GM19328 (cell line): ENCODE measurements around the gene GABRR3.
A peak's percentile ranks its signal among the peaks of the same experiment; 100 is the strongest.

ENCODE experiments used
- ATAC-seq: cut with Tn5 transposase; IDR thresholded peaks from one replicate; pipeline ENCODE4 v1.9.1; 2021; ENCODE audit warnings: mild to moderate bottlenecking, moderate library complexity; ENCODE audit not compliant: unreplicated experiment

GABRR3 gene

GRCh38 chr3:98035208-98035607 is at the start of gene GABRR3:
Gene GABRR3 (minus strand): TSS chr3:98035315. CDS start chr3:98034987, 328 bp downstream.
- ATAC-seq = no peak

DNA sequence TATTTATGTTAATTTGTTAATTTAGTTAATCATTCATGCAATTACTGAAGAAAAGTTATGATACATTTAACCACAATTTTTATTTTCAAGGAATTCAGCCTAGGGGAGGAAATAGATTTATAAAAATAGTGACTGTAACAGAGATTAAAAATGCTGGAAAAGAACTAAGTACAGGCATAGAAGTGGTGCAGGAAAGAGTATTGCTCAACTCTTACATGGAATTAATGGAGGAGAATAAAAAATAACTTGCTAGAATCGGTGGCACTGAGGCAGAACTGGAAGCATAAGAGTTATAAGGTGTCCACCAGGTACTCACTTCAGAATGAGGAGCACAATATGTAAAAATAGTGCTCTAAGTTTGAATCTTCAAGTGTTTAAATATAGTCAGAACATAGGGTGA is 38.4 kb upstream of the GABRR3 start:
- no peak for ATAC-seq

DNA sequence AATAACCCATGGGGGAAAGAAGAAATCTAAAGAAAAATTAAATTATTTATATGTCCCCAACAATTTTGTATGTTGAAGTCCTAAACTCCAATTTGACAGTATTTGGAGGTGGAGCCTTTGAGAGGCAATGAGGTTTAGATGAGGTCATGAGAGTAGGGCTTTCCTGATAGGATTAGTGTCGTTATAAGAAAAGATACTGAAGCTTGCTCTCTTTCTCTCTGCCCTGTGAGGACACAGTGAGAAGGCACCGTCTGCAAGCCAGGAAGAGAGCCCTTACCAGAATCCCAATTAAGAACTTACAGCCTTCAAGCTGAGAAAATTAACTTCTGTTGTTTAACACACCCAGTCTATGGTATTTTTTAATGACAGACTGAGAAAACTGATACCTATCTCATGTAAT is 35.7 kb upstream of the GABRR3 start:
- no peak for ATAC-seq

DNA sequence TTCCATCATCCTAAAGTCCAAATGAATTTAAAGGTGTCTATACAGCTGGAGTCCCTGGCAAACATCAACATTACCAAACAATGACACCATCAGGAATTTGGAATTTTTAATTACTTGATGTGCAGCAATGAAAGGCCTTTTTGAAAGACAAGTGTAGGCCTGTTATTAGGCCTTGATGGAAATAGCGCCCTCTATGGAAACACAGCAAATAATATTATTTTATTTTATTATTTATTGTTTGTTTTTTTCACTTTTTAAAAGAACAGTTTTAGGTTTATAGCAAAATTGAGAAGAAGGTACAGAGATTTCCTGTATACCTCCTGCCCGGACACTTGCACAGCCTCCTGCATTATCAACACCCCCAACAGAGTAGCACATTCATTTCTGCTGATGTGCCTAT is 33.7 kb upstream of the GABRR3 start:
- ATAC-seq = no peak

DNA sequence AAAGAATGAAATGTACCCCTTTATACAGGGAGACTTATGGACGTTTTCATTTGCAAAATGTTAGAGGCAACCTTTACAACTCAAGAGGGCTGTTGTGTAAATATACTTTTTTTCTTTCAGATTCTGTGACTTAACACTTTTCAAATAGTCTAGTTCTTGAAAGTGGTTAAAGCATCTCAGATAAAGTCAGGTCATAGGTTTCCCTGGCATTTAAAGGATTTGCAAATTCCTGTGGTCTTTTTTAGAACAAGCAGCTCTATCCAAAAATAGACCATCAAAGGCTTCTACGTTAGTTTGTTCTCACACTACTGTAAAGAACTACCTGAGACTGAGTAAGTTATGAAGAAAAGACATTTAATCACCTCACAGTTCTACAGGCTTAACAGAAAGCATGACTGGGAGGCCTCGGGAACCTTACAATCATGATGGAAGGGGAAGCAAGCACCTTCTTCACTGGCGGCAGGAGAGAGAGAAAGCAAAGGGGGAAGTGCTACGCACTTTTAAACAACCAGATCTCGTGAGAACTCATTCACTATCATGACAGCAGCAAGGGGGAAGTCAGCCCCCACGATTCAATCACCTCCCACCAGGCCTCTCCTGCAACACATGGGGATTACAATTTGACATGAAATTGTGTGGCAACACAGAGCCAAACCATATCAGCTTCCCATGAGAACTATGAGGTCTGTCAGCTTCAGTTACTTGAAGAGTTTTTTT is 23.3 kb upstream of the GABRR3 start:
- no peak for ATAC-seq

DNA sequence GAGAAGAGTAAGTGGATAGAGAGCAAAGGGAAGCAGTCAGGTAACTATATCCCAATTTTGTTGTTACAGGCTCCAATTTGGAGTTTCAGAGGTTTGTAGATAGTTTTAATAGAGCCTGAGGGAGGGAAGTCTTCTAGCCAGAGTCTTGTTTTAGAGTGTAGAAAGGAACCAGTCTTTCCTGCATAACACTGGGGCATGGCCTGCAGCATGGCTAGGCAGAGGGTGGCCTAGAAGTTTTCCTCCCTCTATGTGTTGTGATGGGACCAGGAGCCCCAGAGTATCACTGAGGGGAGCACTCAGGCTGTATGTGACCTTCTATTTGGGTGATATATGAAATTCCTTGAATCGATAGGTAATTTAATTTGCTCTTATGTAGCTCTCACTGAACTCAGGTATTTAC is 22.5 kb upstream of the GABRR3 start:
- no peak for ATAC-seq

DNA sequence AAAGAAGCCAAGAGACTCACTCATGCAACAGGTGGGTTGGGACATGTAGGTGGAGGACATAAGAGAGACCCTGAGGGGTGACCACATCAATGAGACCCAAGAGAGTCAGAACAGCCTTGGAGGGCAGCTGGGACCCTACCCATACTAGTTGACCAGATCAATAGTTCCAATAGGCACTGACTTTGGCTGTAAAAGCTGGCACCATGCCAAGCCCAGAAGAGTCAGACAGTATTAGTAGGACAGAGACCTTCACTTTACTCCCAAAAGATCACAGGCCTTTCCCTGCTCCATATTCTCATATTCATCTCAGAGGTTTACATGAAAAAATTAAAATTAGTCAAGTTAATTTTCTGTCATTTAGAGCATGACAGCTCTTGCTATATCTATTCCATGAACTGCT is 20.9 kb upstream of the GABRR3 start:
- ATAC-seq = no peak

DNA sequence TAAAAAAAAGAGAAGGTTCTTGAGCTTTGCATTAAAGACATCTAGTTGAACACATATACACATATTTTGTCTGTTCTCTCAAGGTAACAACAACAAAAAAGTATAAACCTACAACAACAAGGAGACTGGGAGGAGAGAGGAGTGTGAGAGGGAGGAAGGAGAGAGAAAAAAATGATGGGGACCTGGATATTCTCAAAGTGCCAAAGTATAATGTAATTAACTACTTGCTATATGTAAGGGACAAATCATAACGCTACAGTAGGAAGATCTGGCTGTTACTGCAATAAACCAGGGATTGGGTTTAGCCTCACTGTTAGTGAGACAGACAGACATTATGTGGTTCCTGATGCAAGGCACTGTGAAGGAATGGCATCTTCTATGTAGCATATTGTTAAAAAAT is 14.2 kb upstream of the GABRR3 start:
- no peak for ATAC-seq

- ATAC-seq = no peak
Measured at GRCh38 chr3:98048586-98048985, 13.5 kb upstream of the GABRR3 start.

DNA sequence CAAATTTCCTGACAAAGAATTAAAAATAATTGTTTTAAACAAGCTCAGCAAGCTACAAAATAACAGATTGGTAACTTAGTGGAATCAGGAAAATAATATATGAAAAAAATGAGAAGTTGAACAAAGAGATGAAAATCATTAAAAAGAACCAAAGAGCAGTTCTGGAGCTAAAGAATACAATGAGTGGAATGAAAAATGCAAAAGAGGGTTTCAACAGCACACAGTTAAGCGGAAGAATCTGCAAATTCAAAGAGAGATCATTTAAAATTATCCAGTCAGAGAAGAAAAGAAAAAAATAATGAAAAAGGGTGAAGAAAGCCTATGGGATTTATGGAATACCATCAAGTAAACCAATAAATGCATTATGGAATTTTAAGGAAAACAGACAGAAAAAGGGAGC is 6.2 kb upstream of the GABRR3 start:
- ATAC-seq = no peak

GRCh38 chr3:98039322-98040024 is 4.4 kb upstream of the GABRR3 start:
- ATAC-seq = peak; percentile 95

DNA sequence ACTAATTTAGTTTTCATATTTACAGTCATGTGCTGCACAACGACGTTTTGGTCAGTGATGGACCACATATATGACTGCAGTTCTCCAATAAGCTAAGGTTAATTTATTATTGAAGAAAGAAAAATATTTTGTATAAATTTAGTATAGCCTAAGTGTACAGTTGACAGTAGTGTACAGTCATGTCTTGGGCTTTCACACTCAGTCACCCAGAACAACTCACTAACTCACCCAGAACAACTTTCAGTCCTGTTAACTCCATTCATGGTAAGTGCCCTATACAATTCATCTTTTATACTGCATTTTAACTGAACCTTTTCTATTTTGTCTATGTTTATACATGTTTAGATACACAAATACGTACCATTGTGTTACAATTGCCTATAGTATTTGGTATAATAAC is 3.8 kb upstream of the GABRR3 start:
- ATAC-seq = no peak

- ATAC-seq = no peak
Measured at GRCh38 chr3:98038286-98038685, 3.2 kb upstream of the GABRR3 start.

- ATAC-seq = no peak
Measured at GRCh38 chr3:98034486-98034885, 629 bp downstream of the GABRR3 start.

DNA sequence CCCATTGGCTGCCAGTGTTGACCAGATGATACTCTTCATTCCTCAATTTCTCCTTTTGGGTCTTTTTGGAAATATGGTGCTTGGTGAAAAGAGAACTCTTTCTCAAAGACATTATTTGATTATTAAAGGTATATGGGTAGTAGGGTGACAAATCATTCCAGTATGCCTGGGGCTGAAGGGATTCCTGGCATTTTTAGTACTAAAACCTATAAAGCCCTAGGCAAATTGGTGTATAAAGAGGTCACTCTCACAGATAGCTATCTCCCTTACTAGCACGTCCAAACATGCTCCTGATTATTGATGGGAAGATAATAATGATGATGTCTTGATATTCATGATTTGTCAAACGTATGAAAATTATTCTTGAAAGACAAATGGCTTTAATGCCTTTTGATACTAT is 1.1 kb downstream of the GABRR3 start:
- no peak for ATAC-seq

GRCh38 chr3:98032904-98033303 is 2.2 kb downstream of the GABRR3 start:
- ATAC-seq = no peak

DNA sequence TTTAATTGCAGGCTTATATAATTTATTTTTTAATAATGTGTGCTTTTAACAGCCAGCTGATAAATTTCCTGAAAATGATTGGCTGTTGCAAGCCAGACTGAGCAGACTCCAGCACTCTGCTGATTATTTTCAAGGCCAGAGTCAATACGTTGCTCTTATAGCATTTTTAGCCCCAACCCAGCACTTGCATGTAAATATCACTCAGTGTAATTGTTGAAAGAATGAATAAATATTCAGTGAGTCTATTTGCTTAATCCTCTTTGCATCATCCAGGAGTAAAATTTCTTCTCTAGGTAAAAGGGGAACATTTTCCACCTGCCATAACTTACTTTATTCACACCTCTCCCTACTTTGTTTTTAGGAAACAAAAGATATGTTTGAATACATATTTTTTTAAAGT is 2.9 kb downstream of the GABRR3 start:
- ATAC-seq = no peak

GRCh38 chr3:98029083-98029482 is 6.0 kb downstream of the GABRR3 start:
- ATAC-seq = no peak

DNA sequence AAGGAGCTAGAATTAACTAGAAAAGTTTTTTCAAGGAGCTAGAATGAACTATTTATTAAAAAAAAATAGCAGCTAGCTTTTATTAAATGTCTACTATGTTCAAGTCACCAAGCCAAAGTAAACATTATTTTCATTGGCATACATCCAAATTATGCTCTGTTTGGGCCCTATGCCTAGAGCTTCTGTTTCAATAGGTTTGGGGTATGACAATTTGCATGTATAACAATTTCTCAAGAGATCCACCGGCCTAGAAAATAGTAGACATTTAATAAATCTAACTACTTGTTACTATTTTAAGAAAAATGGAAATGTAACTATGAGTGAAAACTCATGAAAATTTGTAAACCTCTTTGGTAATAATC is 8.0 kb downstream of the GABRR3 start:
- no peak for ATAC-seq

GRCh38 chr3:98026425-98027084 is 8.6 kb downstream of the GABRR3 start:
- no peak for ATAC-seq

- ATAC-seq = no peak
Measured at GRCh38 chr3:98025392-98025945, 9.6 kb downstream of the GABRR3 start.
